ENCODE measurements around the gene ACADM.

- no peak for TF ChIP-seq EZH2 (optimal IDR thresholded peaks at IDR 0.05; ENCODE audit: low read depth, low read length)
- TF ChIP-seq, protein P1, sequence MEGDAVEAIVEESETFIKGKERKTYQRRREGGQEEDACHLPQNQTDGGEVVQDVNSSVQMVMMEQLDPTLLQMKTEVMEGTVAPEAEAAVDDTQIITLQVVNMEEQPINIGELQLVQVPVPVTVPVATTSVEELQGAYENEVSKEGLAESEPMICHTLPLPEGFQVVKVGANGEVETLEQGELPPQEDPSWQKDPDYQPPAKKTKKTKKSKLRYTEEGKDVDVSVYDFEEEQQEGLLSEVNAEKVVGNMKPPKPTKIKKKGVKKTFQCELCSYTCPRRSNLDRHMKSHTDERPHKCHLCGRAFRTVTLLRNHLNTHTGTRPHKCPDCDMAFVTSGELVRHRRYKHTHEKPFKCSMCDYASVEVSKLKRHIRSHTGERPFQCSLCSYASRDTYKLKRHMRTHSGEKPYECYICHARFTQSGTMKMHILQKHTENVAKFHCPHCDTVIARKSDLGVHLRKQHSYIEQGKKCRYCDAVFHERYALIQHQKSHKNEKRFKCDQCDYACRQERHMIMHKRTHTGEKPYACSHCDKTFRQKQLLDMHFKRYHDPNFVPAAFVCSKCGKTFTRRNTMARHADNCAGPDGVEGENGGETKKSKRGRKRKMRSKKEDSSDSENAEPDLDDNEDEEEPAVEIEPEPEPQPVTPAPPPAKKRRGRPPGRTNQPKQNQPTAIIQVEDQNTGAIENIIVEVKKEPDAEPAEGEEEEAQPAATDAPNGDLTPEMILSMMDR (IDR thresholded peaks at IDR 0.05; ENCODE audit: low read length), result no peak
- TF ChIP-seq EZH2phosphoT487 (IDR thresholded peaks at IDR 0.05; ENCODE audit: low read length), result no peak
Observed at GRCh38 chr1:75693551-75693950, 31.0 kb upstream of the ACADM start.

Data from MM.1S (cell line).